Astrocyte (in vitro differentiated cells and primary cell): ENCODE data around the gene TMPRSS13. TPM values are rescaled to one million over a fixed set of nuclear protein-coding genes. Genes with fewer than 3 reads are reported as not detected.

ENCODE experiments used
- DNase-seq: peaks from one replicate; pipeline ENCODE4 v3.0.0-alpha.2; 2010; ENCODE audit warnings: low read depth
- FAIRE-seq: peaks from 2 replicates; lab custom pipeline; 2011; peaks lifted over from hg19 to GRCh38; lab: Jason Lieb, UNC
- H2AFZ ChIP-seq: 2 replicates; pipeline ENCODE4 v1.6.0; 2012; ENCODE audit warnings: low read depth, low read length, inconsistent platforms
- H3K27ac ChIP-seq: 2 replicates; pipeline ENCODE4 v1.5.1; 2011; ENCODE audit warnings: low read depth, low read length, inconsistent platforms
- H3K27me3 ChIP-seq: 2 replicates; pipeline ENCODE4 v1.6.0; 2011; ENCODE audit warnings: low read length, inconsistent platforms; ENCODE audit not compliant: insufficient read depth
- H3K36me3 ChIP-seq: 2 replicates; pipeline ENCODE4 v1.5.1; 2011; ENCODE audit warnings: low read length, inconsistent platforms; ENCODE audit not compliant: insufficient read depth
- H3K4me1 ChIP-seq: 2 replicates; pipeline ENCODE4 v1.5.1; 2011; ENCODE audit warnings: low read length, inconsistent platforms; ENCODE audit not compliant: insufficient read depth
- H3K4me2 ChIP-seq: 2 replicates; pipeline ENCODE4 v1.6.0; 2012; ENCODE audit warnings: low read length, inconsistent platforms
- H3K4me3 ChIP-seq: 2 replicates; pipeline ENCODE4 v1.5.1; 2011; ENCODE audit warnings: low read depth, mild to moderate bottlenecking, low read length, inconsistent platforms; ENCODE audit not compliant: insufficient read depth
- H3K79me2 ChIP-seq: 2 replicates; pipeline ENCODE4 v1.6.0; 2012; ENCODE audit warnings: mild to moderate bottlenecking, low read length, inconsistent platforms; ENCODE audit not compliant: insufficient read depth
- H3K9ac ChIP-seq: 2 replicates; pipeline ENCODE4 v1.6.0; 2012; ENCODE audit warnings: mild to moderate bottlenecking, low read length, inconsistent platforms
- H3K9me3 ChIP-seq: 2 replicates; pipeline ENCODE4 v1.5.1; 2012; ENCODE audit warnings: low read depth, mild to moderate bottlenecking, low read length, inconsistent platforms; ENCODE audit not compliant: insufficient read depth
- H4K20me1 ChIP-seq: 2 replicates; pipeline ENCODE4 v1.6.0; 2012; ENCODE audit warnings: low read length, inconsistent platforms; ENCODE audit not compliant: insufficient read depth
- H3K27ac Mint-ChIP-seq: one replicate; pipeline ENCODE4 v1.8.0; 2021; ENCODE audit warnings: mild to moderate bottlenecking, mixed read lengths; ENCODE audit not compliant: unreplicated experiment
- H3K27me3 Mint-ChIP-seq: one replicate; pipeline ENCODE4 v1.8.0; 2021; ENCODE audit warnings: low read depth, mixed read lengths; ENCODE audit not compliant: unreplicated experiment
- H3K36me3 Mint-ChIP-seq: one replicate; pipeline ENCODE4 v1.8.0; 2021; ENCODE audit warnings: low read depth, mixed read lengths; ENCODE audit not compliant: unreplicated experiment
- H3K4me1 Mint-ChIP-seq: one replicate; pipeline ENCODE4 v1.8.0; 2021; ENCODE audit warnings: low read depth, mixed read lengths; ENCODE audit not compliant: unreplicated experiment
- H3K4me3 Mint-ChIP-seq: one replicate; pipeline ENCODE4 v1.8.0; 2021; ENCODE audit warnings: mild to moderate bottlenecking, moderate library complexity, mixed read lengths; ENCODE audit not compliant: unreplicated experiment
- H3K9me3 Mint-ChIP-seq: one replicate; pipeline ENCODE4 v1.8.0; 2021; ENCODE audit warnings: mild to moderate bottlenecking, mixed read lengths; ENCODE audit not compliant: unreplicated experiment
- EZH2 ChIP-seq: IDR thresholded peaks from 2 replicates; pipeline ENCODE4 v1.6.1; 2012; ENCODE audit warnings: mild to moderate bottlenecking, low read length, inconsistent platforms; ENCODE audit not compliant: insufficient read depth
- total RNA-seq: library from RNA; stranded (reverse); gene quantifications from 2 replicates; pipeline ENCODE4 v1.2.1, GENCODE V29; 2021
- TF ChIP-seq, protein P1 (sequence below): IDR thresholded peaks from 2 replicates; pipeline ENCODE4 v1.5.1; 2011; ENCODE audit warnings: low read depth, mild to moderate bottlenecking, inconsistent platforms, low read length, moderate library complexity; ENCODE audit not compliant: insufficient read depth

The TMPRSS13 gene
- total RNA-seq, 1 donor from 2014 or later: 0.66 TPM

DNA sequence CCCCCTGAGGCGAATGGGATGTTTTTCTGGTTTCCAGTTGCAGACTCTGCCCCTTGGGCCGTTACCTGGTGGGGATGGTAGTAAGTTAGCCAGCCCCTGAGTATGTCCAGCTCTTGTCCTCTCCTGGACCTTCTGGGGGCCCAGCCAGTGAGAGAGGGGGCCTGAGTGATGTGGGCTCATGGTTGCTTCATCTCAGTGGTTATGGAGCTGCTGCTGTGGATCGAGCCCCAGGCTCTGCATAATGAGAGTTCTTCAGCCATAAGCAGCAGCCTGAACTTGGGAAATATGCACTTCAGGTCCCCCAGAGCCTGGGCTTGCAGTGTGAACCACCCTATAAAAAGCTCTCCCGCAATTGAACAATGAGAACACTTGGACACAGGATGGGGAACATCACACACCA, 5.9 kb downstream of the TMPRSS13 start:
- Mint-ChIP-seq H3K36me3 (no peaks in the 10 kb centered on the region), H3K4me3 (no peak overlapping the region), H3K9me3 (no peaks in the 10 kb centered on the region), H3K27me3 (peaks cover 59% of the 10 kb centered on the region), H3K27ac (no peak overlapping the region), H3K4me1 (no peaks in the 10 kb centered on the region)
- H3K4me2 ChIP-seq: no peak overlapping the region
- H3K36me3 ChIP-seq: no peaks in the 10 kb centered on the region
- no peak overlapping the region for H3K27ac ChIP-seq
- H4K20me1 ChIP-seq: no peaks in the 10 kb centered on the region
- H3K4me1 ChIP-seq: no peaks in the 10 kb centered on the region
- FAIRE-seq: no peak
- DNase-seq: no peak
- H3K79me2 ChIP-seq: no peaks in the 10 kb centered on the region
- no peak overlapping the region for H2AFZ ChIP-seq
- H3K9ac ChIP-seq: no peak overlapping the region
- H3K9me3 ChIP-seq: no peaks in the 10 kb centered on the region
- peaks cover 7% of the 10 kb centered on the region for H3K27me3 ChIP-seq
- TF ChIP-seq EZH2: no peak
- TF ChIP-seq, protein P1, sequence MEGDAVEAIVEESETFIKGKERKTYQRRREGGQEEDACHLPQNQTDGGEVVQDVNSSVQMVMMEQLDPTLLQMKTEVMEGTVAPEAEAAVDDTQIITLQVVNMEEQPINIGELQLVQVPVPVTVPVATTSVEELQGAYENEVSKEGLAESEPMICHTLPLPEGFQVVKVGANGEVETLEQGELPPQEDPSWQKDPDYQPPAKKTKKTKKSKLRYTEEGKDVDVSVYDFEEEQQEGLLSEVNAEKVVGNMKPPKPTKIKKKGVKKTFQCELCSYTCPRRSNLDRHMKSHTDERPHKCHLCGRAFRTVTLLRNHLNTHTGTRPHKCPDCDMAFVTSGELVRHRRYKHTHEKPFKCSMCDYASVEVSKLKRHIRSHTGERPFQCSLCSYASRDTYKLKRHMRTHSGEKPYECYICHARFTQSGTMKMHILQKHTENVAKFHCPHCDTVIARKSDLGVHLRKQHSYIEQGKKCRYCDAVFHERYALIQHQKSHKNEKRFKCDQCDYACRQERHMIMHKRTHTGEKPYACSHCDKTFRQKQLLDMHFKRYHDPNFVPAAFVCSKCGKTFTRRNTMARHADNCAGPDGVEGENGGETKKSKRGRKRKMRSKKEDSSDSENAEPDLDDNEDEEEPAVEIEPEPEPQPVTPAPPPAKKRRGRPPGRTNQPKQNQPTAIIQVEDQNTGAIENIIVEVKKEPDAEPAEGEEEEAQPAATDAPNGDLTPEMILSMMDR: no peak
- H3K4me3 ChIP-seq: no peak overlapping the region

DNA sequence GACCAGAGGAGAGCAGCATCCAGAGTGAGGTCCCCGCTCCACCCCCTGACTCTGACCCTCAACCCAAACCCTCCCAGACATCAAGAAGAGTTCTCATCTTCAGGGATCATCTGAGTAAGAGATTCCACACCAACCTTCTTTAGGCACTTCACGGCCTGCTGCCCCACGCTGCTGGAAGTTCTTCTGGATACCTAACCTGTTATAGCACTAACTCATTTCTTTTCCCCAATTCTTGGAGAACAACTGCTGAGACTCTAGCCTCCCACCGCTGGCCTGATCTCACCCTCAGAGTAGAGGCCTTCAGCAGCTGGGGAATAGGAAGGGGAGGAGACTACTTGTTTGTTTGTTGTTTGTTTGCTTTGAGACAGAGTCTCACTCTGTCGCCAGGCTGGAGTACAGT, 7.3 kb downstream of the TMPRSS13 start:
- DNase-seq: no peak
- no peak overlapping the region for H3K27ac Mint-ChIP-seq
- no peak overlapping the region for H3K9ac ChIP-seq
- H3K9me3 Mint-ChIP-seq: no peaks in the 10 kb centered on the region
- H3K27ac ChIP-seq: no peak overlapping the region
- H3K4me2 ChIP-seq: no peak overlapping the region
- FAIRE-seq: no peak
- no peaks in the 10 kb centered on the region for H3K4me1 Mint-ChIP-seq
- TF ChIP-seq, protein P1: no peak
- TF ChIP-seq EZH2: no peak
- peaks cover 58% of the 10 kb centered on the region for H3K27me3 Mint-ChIP-seq
- H3K79me2 ChIP-seq: no peaks in the 10 kb centered on the region
- no peaks in the 10 kb centered on the region for H3K4me1 ChIP-seq
- H4K20me1 ChIP-seq: no peaks in the 10 kb centered on the region
- no peaks in the 10 kb centered on the region for H3K9me3 ChIP-seq
- no peak overlapping the region for H2AFZ ChIP-seq
- peaks cover 3% of the 10 kb centered on the region for H3K27me3 ChIP-seq
- no peak overlapping the region for H3K4me3 Mint-ChIP-seq
- H3K36me3 Mint-ChIP-seq: no peaks in the 10 kb centered on the region
- H3K36me3 ChIP-seq: no peaks in the 10 kb centered on the region
- no peak overlapping the region for H3K4me3 ChIP-seq

GRCh38 chr11:117921456-117921855, 7.7 kb downstream of the TMPRSS13 start:
- H3K4me1 Mint-ChIP-seq: no peaks in the 10 kb centered on the region
- Histone ChIP-seq H3K27ac (no peak overlapping the region), H3K4me3 (no peak overlapping the region), H3K9me3 (no peaks in the 10 kb centered on the region), H3K9ac (no peak overlapping the region), H2AFZ (no peak overlapping the region), H3K79me2 (no peaks in the 10 kb centered on the region), H3K36me3 (no peaks in the 10 kb centered on the region), H3K4me2 (no peak overlapping the region), H4K20me1 (no peaks in the 10 kb centered on the region), H3K27me3 (peaks cover 5% of the 10 kb centered on the region), H3K4me1 (no peaks in the 10 kb centered on the region)
- no peak overlapping the region for H3K4me3 Mint-ChIP-seq
- DNase-seq (no peak), FAIRE-seq (no peak)
- no peak overlapping the region for H3K27ac Mint-ChIP-seq
- H3K9me3 Mint-ChIP-seq: no peaks in the 10 kb centered on the region
- peaks cover 57% of the 10 kb centered on the region for H3K27me3 Mint-ChIP-seq
- H3K36me3 Mint-ChIP-seq: no peaks in the 10 kb centered on the region
- TF ChIP-seq, protein P1: no peak
- TF ChIP-seq EZH2: no peak
